ENCODE results near the gene SIRT5. TPM values are rescaled to one million over a fixed set of nuclear protein-coding genes. Genes with fewer than 3 reads are reported as not detected.

Gene SIRT5
- total RNA-seq, 6 experiments from 2014 or later, result 9.3 to 28.3 (median 15.5) TPM

- Histone ChIP-seq H3K4me3 (no peak overlapping the region), H3K4me1 (no peaks in the 10 kb centered on the region), H3K9me3 (no peaks in the 10 kb centered on the region), H3K36me3 (no peaks in the 10 kb centered on the region), H3K27me3 (no peaks in the 10 kb centered on the region), H3K27ac (no peak overlapping the region)
- 89% methylated on average over 1 of the region's 1 CpG for whole genome bisulfite sequencing (ENCODE audit: insufficient coverage, low coverage, low lambda C conversion rate, missing lambda C conversion rate)
- intact Hi-C loops (cut with DNase I), result no loop called here
- no peak for ATAC-seq
- no peak for TF ChIP-seq POLR2A (IDR thresholded peaks at IDR 0.05)
- DNase-seq, result no peak
Observed at GRCh38 chr6:13655700-13656099, 81.3 kb downstream of the SIRT5 start.

- intact Hi-C loops (cut with DNase I), result no loop called here
- Histone ChIP-seq H3K36me3 (no peaks in the 10 kb centered on the region), H3K9me3 (no peaks in the 10 kb centered on the region), H3K27ac (no peak overlapping the region), H3K4me1 (peaks cover 0 to 22% (median 6%) of the 10 kb centered on the region in 4 donors), H3K4me3 (no peak overlapping the region), H3K27me3 (no peaks in the 10 kb centered on the region)
- ATAC-seq (no peak), DNase-seq (no peak)
- no peak for TF ChIP-seq POLR2A (IDR thresholded peaks at IDR 0.05)
- TF ChIP-seq CTCF (IDR thresholded peaks at IDR 0.05), result no peak
- 100% methylated on average over 1 of the region's 1 CpG for WGBS (ENCODE audit: insufficient coverage, low coverage, low lambda C conversion rate, missing lambda C conversion rate)
Observed at GRCh38 chr6:13660273-13660672, 85.9 kb downstream of the SIRT5 start.

GRCh38 chr6:13660893-13661292, 86.5 kb downstream of the SIRT5 start:
- no peak for DNase-seq
- intact Hi-C loops (cut with DNase I), result no loop called here
- no CpG with 5 or more reads among the region's 1 CpG for WGBS (ENCODE audit: insufficient coverage, low coverage, low lambda C conversion rate, missing lambda C conversion rate)
- Histone ChIP-seq H3K4me3 (no peak overlapping the region), H3K27me3 (no peaks in the 10 kb centered on the region), H3K9me3 (no peaks in the 10 kb centered on the region), H3K27ac (no peak overlapping the region), H3K36me3 (no peaks in the 10 kb centered on the region), H3K4me1 (peaks cover 0 to 22% (median 6%) of the 10 kb centered on the region in 4 donors)
- ATAC-seq, result no peak
- no peak for TF ChIP-seq POLR2A (IDR thresholded peaks at IDR 0.05)
- TF ChIP-seq CTCF (IDR thresholded peaks at IDR 0.05), result no peak

GRCh38 chr6:13661647-13662046, 87.2 kb downstream of the SIRT5 start:
- no peaks in the 10 kb centered on the region for H3K36me3 ChIP-seq
- H3K27ac ChIP-seq, result no peak overlapping the region
- H3K4me1 ChIP-seq, result peaks cover 0 to 22% (median 6%) of the 10 kb centered on the region in 4 donors
- no peak overlapping the region for H3K4me3 ChIP-seq
- ATAC-seq (no peak), DNase-seq (no peak)
- intact Hi-C loops (cut with DNase I), result no loop called here
- 89% methylated on average over 2 of the region's 2 CpGs for WGBS (ENCODE audit: insufficient coverage, low coverage, low lambda C conversion rate, missing lambda C conversion rate)
- TF ChIP-seq CTCF (IDR thresholded peaks at IDR 0.05), result no peak
- H3K27me3 ChIP-seq, result no peaks in the 10 kb centered on the region
- no peaks in the 10 kb centered on the region for H3K9me3 ChIP-seq

- TF ChIP-seq POLR2A (IDR thresholded peaks at IDR 0.05), result no peak
- TF ChIP-seq CTCF (IDR thresholded peaks at IDR 0.05), result no peak
- Histone ChIP-seq H3K27ac (no peak overlapping the region), H3K4me3 (no peak overlapping the region), H3K27me3 (no peaks in the 10 kb centered on the region), H3K36me3 (no peaks in the 10 kb centered on the region), H3K4me1 (peaks cover 0 to 22% (median 6%) of the 10 kb centered on the region in 4 donors), H3K9me3 (no peaks in the 10 kb centered on the region)
- 56% methylated on average over 3 of the region's 3 CpGs for WGBS (ENCODE audit: insufficient coverage, low coverage, low lambda C conversion rate, missing lambda C conversion rate)
- DNase-seq (no peak), ATAC-seq (no peak)
- intact Hi-C loops (cut with DNase I), result no loop called here
Observed at GRCh38 chr6:13662651-13663334, 88.4 kb downstream of the SIRT5 start.
